HG02970 (cell line): ENCODE data around the gene KCP.

Experiments used
- ATAC-seq: cut with Tn5 transposase; IDR thresholded peaks from one replicate; pipeline ENCODE4 v1.9.1; 2021; ENCODE audit warnings: mild to moderate bottlenecking, moderate library complexity, moderate number of reproducible peaks; ENCODE audit not compliant: unreplicated experiment, low FRiP score

Gene KCP

DNA sequence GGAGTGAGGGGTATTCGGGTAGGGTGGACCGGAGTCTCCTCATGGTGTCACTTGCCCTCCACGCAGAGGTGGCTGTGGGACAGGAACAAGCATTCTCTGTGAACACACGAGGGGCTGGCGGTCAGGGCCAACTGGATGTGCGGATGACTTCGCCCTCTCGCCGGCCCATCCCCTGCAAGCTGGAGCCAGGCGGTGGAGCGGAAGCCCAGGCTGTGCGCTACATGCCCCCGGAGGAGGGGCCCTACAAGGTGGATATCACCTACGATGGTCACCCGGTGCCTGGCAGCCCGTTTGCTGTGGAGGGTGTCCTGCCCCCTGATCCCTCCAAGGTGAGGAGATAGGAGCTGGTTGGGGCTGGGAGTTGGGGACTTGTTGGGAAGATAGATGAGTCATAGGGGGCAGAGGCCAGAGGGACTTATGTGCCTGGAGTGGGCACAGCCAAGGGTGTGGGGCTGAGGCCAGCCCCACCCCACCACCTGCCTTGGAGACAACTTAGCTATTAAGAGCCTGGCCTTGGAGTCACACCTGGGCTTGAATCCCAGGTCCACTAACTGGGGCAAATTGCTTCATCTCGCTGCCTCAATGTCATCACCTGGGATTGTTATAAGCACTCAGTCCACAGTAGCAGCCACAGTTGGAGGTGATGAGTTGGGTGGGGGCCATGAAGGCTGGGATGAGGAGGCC lies 66.4 kb downstream of the KCP start:
- no peak for ATAC-seq

DNA sequence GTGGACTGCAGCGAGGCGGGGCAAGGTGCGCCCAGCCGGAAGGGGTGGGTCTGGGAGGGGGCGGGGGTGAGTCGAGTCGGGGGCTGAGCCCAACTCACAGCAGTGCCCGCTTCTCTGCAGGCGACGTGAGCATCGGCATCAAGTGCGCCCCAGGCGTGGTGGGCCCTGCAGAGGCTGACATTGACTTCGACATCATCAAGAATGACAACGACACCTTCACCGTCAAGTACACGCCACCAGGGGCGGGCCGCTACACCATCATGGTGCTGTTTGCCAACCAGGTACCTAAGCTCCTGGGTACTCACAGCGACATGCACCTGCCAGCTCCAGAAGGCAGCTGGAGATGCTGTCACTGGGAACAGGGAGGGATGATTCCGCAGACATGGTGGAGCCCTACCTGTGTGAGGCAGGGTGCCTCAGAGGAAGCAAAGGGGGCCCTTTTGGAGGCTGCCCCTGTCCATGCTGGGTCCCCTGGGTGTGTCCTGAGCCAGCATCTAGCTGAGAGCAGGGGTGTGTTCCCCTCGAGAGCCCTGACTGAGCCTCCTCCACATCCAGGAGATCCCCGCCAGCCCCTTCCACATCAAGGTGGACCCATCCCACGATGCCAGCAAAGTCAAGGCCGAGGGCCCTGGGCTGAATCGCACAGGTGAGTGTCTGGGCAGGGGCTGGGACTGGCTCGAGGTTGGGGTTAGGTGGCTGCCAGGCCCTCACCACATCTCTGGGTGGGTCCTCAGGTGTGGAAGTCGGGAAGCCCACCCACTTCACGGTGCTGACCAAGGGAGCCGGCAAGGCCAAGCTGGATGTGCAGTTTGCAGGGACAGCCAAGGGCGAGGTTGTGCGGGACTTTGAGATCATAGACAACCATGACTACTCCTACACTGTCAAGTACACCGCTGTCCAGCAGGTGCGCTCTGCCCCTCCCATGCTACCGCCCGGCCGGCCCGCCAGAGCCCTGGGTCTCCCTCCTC lies 67.6 kb downstream of the KCP start:
- no peak for ATAC-seq

DNA sequence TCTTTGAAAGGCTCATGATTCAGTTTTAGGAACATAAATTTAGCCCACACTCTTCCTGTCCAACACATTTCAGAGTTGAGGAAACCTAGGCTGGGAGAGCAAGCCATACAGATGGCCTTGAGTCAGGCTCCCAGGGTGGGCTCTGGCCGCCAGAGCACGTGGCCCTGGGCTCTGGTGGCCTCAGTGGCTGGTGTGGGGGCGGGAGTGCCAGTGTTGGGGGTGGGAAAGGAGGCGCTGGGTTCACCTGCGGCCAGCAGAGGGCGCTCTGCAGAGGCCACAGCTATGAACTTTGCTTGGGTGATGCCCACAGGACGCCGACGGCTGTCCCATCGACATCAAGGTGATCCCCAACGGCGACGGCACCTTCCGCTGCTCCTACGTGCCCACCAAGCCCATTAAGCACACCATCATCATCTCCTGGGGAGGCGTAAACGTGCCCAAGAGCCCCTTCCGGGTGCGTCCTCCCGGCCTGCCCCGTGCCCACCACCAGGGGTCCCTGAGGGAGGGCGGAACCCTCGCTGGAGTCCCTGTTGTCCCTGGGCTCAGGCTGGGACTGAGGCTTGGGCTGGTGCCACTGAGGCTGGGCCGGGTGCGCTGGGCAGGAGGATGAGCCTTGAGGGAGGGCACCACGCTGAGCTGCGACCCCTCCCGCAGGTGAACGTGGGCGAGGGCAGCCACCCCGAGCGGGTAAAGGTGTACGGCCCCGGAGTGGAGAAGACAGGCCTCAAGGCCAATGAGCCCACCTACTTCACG lies 68.4 kb downstream of the KCP start:
- ATAC-seq = no peak

DNA sequence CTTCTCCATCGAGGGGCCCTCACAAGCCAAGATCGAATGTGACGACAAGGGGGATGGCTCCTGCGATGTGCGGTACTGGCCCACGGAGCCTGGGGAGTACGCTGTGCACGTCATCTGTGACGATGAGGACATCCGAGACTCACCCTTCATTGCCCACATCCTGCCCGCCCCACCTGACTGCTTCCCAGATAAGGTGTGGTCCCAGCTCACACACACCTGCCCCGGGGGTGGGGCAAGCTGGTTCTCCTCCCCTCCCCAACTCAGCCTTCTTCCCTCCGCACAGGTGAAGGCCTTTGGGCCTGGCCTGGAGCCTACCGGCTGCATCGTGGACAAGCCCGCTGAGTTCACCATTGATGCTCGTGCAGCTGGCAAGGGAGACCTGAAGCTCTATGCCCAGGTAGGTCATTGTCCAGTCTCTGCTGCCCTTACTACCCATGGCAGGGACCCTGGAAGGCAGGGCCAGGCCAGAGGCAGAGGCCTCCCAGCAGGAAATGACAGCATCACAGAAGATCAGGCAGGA lies 69.3 kb downstream of the KCP start:
- no peak for ATAC-seq

DNA sequence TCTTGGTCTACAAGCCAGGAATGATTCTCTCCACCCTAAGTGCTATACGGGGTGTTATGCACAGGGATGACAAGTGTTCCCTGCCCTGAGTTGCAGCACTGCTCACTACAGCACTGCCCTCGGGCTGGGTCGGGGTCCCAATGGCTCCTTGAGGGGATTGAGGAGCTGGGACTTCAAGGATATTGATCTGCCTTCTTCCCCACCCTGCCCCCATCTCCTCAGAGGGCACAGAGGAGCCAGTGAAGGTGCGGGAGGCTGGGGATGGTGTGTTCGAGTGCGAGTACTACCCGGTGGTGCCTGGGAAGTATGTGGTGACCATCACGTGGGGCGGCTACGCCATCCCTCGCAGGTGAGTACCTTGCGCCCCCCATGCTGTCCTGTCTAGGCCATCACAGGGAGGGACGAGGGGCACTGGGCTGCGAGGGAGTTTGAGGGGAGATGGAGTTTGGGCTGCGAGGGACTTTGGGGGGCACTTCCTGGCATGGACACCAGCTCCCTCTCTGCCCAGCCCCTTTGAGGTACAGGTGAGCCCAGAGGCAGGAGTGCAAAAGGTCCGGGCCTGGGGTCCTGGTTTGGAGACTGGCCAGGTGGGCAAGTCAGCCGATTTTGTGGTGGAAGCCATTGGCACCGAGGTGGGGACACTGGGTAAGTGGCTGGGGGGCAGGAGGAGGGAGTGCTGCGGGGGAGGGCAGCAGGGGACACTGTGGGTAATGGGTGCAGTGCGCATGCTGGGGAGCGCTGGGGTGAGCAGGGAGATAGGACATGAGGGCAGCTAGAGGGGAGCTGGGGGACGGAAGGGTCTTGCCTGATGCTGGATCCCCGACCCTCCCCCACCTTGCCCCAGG lies 70.0 kb downstream of the KCP start:
- ATAC-seq = no peak

DNA sequence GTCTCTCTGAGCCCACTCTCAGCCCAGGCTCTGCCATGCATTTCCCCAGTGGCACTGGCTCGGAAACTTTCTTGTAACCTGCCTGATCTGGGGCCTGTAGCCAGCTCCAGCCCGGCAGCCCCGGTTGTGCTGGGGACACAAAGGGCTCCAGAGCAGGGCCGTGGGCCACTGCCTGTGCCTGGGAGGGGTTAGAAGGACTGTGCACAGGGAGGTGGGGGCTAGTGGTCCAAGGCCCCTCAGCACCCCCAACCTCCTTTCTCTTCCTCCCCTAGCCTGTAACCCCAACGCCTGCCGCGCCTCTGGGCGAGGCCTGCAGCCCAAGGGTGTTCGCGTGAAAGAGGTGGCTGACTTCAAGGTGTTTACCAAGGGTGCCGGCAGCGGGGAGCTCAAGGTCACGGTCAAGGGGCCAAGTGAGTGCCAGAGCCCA lies 70.7 kb downstream of the KCP start:
- ATAC-seq = no peak

DNA sequence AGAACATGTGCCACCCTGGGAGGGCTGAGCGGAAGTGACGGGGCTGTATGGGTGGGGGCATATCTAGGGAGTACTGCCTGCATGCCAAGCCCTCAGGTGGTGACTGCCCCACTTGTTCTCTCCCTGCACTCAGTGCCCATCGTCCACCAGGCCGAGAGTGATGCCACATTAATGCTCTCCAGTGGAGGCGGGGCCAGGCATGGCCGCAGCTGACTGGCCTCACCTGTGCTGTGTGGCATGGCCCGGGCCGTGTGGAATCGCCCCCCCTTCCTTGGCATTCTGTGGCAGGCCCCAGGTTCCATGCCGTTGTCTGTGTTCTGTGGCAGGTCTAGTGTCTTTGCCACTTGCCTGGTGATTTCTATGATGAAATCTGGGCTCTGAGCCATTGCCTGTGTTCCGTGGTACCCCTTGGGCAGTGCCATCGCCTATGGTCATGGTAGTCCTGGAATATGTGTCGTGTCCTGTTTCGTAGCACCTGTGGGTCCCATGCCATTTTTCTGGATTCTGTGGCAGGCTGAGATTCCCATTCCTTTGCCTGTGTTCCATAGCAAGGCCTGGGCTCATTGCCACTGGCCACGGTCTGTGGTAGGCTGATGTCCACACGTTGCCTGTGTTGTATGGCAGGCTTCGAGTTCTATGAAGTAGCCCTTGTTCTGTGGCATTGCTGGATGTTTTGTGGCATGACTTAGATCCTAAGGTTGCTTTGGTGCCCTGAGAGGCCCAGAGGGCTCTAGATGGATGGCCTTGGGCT lies 71.4 kb downstream of the KCP start:
- ATAC-seq = no peak

DNA sequence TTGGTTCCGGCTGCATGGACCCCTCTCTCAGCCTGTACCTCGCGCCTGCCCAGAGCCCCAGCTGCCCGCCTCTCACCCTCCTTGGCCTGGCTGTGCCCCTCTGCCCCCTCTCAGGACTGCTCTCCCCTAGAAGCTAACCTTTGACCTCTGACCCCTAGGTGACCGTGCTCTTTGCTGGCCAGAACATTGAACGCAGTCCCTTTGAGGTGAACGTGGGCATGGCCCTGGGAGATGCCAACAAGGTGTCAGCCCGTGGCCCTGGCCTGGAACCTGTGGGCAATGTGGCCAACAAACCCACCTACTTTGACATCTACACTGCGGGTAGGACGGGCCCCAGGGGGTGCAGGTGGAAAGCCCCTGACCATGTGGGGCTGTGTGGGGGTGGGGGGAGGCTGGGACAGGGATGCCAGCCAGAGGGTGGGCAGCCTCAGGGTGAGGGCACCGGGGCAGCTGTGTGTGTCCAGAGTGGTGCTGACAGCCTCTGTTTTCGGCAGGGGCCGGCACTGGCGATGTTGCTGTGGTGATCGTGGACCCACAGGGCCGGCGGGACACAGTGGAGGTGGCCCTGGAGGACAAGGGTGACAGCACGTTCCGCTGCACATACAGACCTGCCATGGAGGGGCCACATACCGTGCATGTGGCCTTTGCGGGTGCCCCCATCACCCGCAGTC lies 72.3 kb downstream of the KCP start:
- ATAC-seq = no peak

DNA sequence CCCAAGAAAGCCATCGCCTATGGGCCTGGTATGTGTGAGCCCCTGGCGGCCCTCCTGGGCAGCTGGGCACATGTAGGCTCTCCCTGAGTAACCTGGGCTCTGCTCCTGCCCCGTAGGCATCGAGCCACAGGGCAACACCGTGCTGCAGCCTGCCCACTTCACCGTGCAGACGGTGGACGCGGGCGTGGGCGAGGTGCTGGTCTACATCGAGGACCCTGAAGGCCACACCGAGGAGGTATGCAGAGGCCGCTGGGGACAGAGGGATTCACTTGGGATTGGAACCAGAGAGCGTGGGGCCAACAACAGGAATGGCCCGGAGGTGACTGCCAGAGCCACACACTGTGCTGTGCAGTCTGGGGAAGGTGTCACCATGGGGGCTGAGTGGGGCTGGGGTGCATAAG lies 73.0 kb downstream of the KCP start:
- no peak for ATAC-seq

DNA sequence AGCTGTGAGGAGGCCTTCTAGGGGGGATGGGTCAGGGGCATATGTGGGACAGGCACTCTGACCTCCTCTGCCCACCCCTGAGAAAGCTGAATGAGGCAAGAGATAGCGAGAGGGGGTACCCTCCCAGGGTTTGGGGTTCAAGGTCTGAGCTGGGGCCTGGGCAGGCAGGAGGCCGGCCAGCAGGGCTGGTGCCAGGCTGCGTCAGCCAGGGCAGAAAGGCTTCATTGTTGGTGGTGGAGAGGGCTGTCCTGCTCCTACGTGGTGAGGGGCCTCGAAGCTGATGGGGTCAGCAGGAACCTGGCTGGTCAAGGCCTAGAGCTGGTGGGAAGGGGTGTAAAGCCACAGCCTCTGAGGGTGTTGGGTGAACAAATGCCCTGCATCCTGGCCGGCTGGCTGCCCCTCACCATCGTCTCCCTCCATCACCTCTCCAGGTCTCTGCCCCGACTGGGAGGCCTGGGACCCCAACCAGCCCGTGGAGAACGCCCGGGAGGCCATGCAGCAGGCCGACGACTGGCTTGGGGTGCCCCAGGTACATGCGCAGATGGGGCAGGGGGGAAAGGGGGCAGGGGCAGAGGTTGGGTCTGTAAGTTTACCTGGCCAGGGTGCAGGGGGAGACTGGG lies 73.7 kb downstream of the KCP start:
- no peak for ATAC-seq

DNA sequence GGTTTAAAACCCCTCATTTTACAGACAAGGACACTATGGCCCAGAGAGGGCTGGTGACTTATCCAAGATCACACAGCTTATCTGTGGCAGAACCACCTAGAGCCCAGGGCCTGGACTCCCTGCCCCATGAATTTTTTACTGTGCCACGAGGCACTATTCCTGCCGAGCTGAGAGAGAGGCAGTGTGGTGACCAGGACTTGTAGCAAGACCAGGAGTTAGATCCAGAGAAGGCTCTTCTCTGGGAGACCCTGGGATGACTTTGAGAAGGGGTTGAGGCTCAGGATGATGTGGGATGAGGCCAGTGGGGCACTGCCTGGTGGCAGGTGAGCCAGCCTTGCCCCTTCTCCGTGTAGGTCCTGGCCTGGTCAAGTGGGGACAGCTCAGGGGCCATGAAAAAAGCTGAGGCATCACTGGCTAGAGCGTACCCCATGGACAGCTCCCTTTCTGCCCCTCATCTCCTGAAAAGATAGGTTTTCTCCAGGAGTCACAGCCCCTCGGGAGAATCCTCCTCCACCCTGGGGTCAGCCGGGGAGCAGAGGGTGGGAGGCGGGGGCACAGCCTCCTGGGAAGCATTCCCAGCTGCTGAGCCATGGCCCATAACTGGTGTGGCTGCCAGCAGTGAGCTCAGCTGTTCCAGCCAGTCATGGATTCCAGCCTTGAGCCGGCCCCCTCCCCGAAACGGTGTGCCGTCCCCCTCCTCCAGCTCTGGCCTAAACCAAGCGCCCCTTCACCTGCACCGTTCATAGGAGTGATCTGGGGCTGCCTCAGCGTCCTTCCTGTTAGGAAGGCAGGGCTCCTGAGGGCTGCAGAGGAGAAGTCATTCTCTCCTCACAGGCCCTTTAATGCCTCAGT lies 74.5 kb downstream of the KCP start:
- ATAC-seq = no peak

DNA sequence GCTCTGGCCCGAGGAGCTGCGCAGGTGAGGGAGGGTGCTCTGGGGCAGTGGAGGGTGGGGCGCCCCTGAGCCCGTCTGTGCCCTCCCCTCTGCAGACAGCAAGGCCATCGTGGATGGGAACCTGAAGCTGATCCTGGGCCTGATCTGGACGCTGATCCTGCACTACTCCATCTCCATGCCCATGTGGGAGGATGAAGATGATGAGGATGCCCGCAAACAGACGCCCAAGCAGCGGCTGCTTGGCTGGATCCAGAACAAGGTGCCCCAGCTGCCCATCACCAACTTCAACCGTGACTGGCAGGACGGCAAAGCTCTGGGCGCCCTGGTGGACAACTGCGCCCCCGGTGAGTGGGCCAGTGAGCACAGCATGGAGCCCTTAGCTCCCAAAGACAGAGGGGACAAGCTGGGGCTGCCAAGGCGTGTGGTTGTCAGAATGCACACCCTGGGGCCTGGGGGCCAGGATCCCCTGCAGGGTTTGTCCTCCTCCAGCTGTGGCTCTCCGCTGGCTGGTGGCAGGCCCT lies 75.2 kb downstream of the KCP start:
- ATAC-seq = no peak

DNA sequence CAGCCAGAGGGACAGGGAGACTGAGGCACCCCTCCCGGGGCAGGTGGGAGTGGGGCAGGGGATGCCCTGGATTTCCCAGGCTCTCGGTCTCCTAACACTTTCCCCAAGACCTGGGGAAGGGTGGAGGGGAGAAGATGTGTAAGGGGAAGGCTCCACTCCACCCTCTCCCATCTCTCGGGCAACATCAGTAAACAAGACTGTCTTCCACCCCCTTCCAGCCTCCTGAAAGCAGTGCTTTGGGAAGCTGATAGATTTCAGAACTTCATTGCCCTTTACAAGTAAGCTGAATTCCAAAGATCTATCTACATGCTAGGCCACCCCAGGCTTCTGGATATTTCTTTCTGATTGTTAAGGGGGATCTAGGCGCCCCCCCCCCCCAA lies 76.6 kb downstream of the KCP start:
- ATAC-seq = no peak

DNA sequence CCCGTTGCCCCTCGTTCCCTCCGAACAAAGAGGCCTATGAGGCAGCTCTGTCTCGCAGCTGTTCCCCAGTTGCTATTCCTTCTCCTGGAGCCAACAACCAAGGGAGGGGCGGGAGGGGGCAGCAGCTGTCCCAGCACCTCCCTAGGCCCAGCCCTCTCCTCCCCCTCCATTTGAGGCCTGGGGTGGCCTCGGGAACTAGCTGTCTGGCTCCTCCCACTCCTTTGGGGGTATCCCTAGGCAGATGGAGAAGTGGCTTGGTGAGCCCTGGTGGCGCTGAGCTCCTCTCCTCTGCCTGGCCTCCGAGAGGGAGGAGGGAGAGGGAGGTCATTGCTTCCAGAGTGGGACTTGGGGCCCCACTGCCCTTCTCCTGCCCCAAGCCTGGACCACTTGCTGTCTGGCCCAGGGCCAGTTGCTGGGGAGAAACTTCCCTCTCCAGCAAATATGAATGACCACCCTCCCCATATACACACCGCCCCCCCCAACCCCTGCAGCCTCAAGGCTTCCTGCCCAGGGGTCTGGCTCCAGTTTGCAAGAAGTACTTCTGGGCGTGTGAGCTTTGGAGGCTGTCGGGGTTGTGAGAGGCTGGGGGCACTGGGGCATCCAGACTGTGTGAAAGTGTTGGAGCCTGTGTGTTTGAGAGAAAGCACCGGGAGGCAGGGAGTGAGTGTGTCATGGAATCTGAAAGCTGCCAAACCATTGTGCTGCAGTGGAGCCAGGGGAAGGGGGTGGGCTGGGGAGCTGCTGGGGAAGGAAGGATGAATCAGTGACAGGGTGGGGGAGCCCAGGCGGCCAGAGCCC lies 77.2 kb downstream of the KCP start:
- no peak for ATAC-seq

DNA sequence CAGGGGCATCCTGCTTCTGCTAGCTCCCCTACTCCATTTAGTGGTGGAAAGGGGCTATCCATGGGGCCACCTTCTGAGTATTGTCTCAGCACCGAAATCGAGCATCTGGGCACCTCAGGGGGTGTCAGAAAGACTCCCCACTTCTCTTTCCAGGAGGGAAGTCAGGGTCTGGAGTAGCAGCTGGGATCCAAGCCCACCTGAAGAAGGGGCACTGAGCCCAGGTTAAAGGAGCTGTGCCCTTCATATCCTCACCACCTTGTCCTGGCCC lies 77.7 kb downstream of the KCP start:
- no peak for ATAC-seq

DNA sequence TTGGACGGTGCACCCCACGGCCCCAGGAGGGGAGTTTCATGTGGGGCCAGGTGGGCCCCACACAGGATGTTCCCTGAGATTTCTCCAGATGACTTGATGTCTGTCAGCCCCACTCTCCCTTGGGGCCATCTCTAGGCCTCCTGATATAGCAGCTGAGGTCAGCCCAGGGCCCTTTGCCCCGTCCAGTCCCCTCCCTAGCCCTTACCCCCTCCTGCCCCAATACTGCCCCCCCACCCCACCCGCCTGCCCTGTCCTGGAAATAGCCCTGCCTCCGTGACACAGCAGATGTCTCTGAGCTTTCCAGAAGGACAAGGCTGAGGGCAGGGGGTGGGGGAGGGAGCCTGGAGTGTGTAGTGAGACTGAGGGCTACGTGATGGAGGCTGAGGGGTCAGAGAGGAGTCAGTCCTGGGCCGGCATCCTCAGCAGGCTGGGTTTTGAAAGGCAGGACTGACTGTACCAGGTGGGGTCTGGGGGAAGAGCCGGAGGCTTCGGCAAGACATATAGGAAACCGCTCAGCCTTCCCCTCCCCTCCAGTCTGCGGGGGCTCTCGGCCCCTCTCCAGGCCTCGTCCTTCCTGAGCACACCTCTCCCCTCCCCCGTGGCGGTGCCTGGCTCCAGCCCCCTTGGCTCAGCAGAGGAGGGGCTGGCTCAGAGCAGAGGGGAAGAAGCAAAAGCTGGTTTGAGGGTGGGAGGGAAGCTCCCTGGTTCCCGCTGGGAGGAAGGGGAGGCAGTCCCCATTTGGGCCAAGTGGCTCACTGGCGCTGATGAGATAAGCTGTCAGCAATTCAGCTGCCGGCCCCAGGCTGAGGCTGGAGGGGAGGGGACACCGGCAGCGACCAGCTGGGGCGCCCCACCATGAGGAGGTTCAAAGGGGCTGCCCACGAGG lies 78.3 kb downstream of the KCP start:
- no peak for ATAC-seq
